HepG2 (cell line): ENCODE data around the gene ACBD5. TPM values are rescaled to one million over a fixed set of nuclear protein-coding genes. Genes with fewer than 3 reads are reported as not detected.

Experiments
- FIP1L1 ChIP-seq: fragments of 200-400 bp; formaldehyde crosslinking; IDR thresholded peaks from 2 replicates; pipeline ENCODE4 v1.6.1; 2018; ENCODE audit warnings: low read depth, mild to moderate bottlenecking, low read length, moderate library complexity, borderline replicate concordance; ENCODE audit not compliant: insufficient read depth
- KAT7 ChIP-seq: IDR thresholded peaks from 2 replicates; pipeline ENCODE4 v1.6.1; 2018; ENCODE audit warnings: borderline replicate concordance, missing compliant biosample characterization
- LCORL ChIP-seq, 2 experiments: fragments of 450-650 bp in 1 of 2; sonication (generic) in 1 of 2; formaldehyde crosslinking in 1 of 2; IDR thresholded peaks; 2 replicates each; pipeline versions ENCODE4 v1.5.0 to v1.6.1; 2017 to 2020; ENCODE audit warnings: antibody characterized with exemption in 1 of 2, missing genetic modification reagents in 1 of 2
- PHF20 ChIP-seq: sonication (generic); formaldehyde crosslinking; IDR thresholded peaks from 2 replicates; pipeline ENCODE4 v1.5.0; 2020; ENCODE audit warnings: mild to moderate bottlenecking, missing genetic modification reagents
- REPIN1 ChIP-seq: sonication (generic); formaldehyde crosslinking; IDR thresholded peaks from 2 replicates; pipeline ENCODE4 v1.8.0; 2022; ENCODE audit warnings: missing genetic modification reagents, low read depth, mild to moderate bottlenecking, borderline replicate concordance
- SIX1 ChIP-seq: sonication (generic); formaldehyde crosslinking; IDR thresholded peaks from 2 replicates; pipeline ENCODE4 v1.4.0; 2020; ENCODE audit warnings: missing genetic modification reagents, borderline replicate concordance
- SIX4 ChIP-seq: sonication (generic); formaldehyde crosslinking; IDR thresholded peaks from 2 replicates; pipeline ENCODE4 v1.4.0; 2020; ENCODE audit warnings: missing genetic modification reagents
- U2AF2 ChIP-seq: fragments of 200-400 bp; formaldehyde crosslinking; IDR thresholded peaks from 2 replicates; pipeline ENCODE4 v1.6.1; 2017; ENCODE audit warnings: low read depth, mild to moderate bottlenecking, low read length
- ZNF343 ChIP-seq: sonication (generic); formaldehyde crosslinking; IDR thresholded peaks from 2 replicates; pipeline ENCODE4 v1.4.0; 2020; ENCODE audit warnings: mild to moderate bottlenecking, missing genetic modification reagents
- ZNF556 ChIP-seq: sonication (generic); formaldehyde crosslinking; IDR thresholded peaks from 2 replicates; pipeline ENCODE4 v1.4.0; 2020; ENCODE audit warnings: mild to moderate bottlenecking, missing genetic modification reagents, borderline replicate concordance
- ZNF7 ChIP-seq: IDR thresholded peaks from 2 replicates; pipeline ENCODE4 v1.6.1; 2016; ENCODE audit warnings: missing biosample characterization, missing genetic modification reagents
- ZNF724P ChIP-seq: sonication (generic); formaldehyde crosslinking; IDR thresholded peaks from 2 replicates; pipeline ENCODE4 v1.8.0; 2022; ENCODE audit warnings: missing genetic modification reagents, borderline replicate concordance
- polyA plus RNA-seq, 8 experiments: library from polyadenylated mRNA; depleted of rRNA in 3 of 8; stranded (reverse) in 7 of 8; unstranded in 1 of 8; fragments of >200 nt; fragmentation: Illumina TruSeq in 4 of 8; extraction: Trizol in 4 of 8; gene quantifications; 2 replicates each; pipeline versions ENCODE4 v1.2.1 to v1.2.3, GENCODE V29; 2011 to 2016; ENCODE audit warnings: low read depth in 4 of 8, missing spikeins in 1 of 8, mixed read lengths in 1 of 8; ENCODE audit not compliant: insufficient read depth in 1 of 8
- total RNA-seq, 5 experiments: library from RNA; depleted of rRNA; stranded (reverse); fragments of >200 nt; fragmentation: Illumina TruSeq; extraction: Trizol; gene quantifications; 2 replicates each; pipeline ENCODE4 v1.2.3, GENCODE V29; 2016; ENCODE audit warnings: low read depth in 1 of 5
- TF ChIP-seq, protein P1 (sequence below): sonication (generic); formaldehyde crosslinking; IDR thresholded peaks from 2 replicates; pipeline ENCODE4 v1.9.0; 2021; ENCODE audit warnings: mild to moderate bottlenecking, missing genetic modification reagents
- TF ChIP-seq, protein P2 (sequence below): sonication (generic); formaldehyde crosslinking; IDR thresholded peaks from 2 replicates; pipeline ENCODE4 v1.5.0; 2020; ENCODE audit warnings: missing genetic modification reagents
- TF ChIP-seq, protein P3 (sequence below): sonication (generic); formaldehyde crosslinking; conservative IDR thresholded peaks from 2 replicates; pipeline ENCODE4 v1.4.0; 2020; ENCODE audit warnings: missing genetic modification reagents
- TF ChIP-seq, protein P4 (sequence below): sonication (generic); formaldehyde crosslinking; IDR thresholded peaks from 2 replicates; pipeline ENCODE4 v1.9.0; 2021; ENCODE audit warnings: missing genetic modification reagents, mild to moderate bottlenecking, borderline replicate concordance
- TF ChIP-seq, protein P5 (sequence below): IDR thresholded peaks from 2 replicates; pipeline ENCODE4 v1.6.1; 2016; ENCODE audit warnings: missing biosample characterization, missing genetic modification reagents, low read depth

ACBD5 gene
- total and polyA plus RNA-seq, 2 of the 13 experiments (the other 11 are each of a cell fraction or from before 2014, with no cell fraction given) = 10.3 to 14.8 TPM

DNA sequence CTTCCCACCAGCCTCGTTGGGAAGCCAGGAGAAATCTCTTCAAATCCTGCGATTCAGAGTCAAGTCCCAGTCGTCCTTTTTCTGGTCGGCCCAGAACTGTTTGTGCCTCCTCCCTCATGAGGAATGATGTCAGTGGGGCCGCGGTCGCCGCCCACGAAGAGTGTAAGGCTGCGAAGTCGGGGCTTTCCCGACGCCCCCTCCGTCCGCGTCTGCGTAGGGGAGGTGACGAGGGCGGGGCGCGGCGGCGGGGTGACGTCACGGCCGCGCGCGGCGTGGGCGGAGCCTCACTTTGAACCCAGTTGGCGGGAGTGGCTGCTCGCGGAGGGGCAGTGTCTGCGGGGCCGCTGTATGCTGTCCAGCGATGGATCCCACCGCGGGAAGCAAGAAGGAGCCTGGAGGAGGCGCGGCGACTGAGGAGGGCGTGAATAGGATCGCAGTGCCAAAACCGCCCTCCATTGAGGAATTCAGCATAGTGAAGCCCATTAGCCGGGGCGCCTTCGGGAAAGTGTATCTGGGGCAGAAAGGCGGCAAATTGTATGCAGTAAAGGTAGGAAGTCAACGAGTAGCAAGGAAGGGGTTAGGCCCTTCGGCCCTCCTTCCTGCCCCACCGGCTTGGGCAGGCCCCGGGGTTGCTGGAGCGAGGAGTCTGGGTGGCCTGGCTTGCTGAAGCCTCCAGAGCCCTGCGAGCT, 85.4 kb downstream of the ACBD5 start, which contains the start of gene MASTL (continued):
- TF ChIP-seq, protein P1, sequence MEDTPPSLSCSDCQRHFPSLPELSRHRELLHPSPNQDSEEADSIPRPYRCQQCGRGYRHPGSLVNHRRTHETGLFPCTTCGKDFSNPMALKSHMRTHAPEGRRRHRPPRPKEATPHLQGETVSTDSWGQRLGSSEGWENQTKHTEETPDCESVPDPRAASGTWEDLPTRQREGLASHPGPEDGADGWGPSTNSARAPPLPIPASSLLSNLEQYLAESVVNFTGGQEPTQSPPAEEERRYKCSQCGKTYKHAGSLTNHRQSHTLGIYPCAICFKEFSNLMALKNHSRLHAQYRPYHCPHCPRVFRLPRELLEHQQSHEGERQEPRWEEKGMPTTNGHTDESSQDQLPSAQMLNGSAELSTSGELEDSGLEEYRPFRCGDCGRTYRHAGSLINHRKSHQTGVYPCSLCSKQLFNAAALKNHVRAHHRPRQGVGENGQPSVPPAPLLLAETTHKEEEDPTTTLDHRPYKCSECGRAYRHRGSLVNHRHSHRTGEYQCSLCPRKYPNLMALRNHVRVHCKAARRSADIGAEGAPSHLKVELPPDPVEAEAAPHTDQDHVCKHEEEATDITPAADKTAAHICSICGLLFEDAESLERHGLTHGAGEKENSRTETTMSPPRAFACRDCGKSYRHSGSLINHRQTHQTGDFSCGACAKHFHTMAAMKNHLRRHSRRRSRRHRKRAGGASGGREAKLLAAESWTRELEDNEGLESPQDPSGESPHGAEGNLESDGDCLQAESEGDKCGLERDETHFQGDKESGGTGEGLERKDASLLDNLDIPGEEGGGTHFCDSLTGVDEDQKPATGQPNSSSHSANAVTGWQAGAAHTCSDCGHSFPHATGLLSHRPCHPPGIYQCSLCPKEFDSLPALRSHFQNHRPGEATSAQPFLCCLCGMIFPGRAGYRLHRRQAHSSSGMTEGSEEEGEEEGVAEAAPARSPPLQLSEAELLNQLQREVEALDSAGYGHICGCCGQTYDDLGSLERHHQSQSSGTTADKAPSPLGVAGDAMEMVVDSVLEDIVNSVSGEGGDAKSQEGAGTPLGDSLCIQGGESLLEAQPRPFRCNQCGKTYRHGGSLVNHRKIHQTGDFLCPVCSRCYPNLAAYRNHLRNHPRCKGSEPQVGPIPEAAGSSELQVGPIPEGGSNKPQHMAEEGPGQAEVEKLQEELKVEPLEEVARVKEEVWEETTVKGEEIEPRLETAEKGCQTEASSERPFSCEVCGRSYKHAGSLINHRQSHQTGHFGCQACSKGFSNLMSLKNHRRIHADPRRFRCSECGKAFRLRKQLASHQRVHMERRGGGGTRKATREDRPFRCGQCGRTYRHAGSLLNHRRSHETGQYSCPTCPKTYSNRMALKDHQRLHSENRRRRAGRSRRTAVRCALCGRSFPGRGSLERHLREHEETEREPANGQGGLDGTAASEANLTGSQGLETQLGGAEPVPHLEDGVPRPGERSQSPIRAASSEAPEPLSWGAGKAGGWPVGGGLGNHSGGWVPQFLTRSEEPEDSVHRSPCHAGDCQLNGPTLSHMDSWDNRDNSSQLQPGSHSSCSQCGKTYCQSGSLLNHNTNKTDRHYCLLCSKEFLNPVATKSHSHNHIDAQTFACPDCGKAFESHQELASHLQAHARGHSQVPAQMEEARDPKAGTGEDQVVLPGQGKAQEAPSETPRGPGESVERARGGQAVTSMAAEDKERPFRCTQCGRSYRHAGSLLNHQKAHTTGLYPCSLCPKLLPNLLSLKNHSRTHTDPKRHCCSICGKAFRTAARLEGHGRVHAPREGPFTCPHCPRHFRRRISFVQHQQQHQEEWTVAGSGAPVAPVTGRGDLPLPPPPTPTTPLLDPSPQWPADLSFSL (CRISPR knock-in tag) = no peak
- no peak for TF ChIP-seq PHF20 (CRISPR knock-in tag)
- no peak for TF ChIP-seq FIP1L1
- TF ChIP-seq, protein P2, sequence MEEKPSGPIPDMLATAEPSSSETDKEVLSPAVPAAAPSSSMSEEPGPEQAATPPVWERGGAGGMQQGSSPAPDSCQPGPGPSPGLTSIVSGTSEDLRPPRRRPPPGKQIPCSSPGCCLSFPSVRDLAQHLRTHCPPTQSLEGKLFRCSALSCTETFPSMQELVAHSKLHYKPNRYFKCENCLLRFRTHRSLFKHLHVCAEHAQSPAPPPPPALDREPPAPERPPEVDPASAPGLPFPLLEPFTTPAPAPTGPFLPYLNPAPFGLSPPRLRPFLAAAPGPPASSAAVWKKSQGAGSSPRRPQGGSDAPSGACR (CRISPR knock-in tag) = peak; percentile 31; the same call in 1 of the 2 replicates
- TF ChIP-seq, protein P3, sequence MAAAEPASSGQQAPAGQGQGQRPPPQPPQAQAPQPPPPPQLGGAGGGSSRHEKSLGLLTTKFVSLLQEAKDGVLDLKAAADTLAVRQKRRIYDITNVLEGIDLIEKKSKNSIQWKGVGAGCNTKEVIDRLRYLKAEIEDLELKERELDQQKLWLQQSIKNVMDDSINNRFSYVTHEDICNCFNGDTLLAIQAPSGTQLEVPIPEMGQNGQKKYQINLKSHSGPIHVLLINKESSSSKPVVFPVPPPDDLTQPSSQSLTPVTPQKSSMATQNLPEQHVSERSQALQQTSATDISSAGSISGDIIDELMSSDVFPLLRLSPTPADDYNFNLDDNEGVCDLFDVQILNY (CRISPR knock-in tag) = peak; percentile 98
- no peak for TF ChIP-seq U2AF2
- TF ChIP-seq, protein P4, sequence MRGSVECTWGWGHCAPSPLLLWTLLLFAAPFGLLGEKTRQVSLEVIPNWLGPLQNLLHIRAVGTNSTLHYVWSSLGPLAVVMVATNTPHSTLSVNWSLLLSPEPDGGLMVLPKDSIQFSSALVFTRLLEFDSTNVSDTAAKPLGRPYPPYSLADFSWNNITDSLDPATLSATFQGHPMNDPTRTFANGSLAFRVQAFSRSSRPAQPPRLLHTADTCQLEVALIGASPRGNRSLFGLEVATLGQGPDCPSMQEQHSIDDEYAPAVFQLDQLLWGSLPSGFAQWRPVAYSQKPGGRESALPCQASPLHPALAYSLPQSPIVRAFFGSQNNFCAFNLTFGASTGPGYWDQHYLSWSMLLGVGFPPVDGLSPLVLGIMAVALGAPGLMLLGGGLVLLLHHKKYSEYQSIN (CRISPR knock-in tag) = no peak
- TF ChIP-seq ZNF724P (CRISPR knock-in tag) = no peak
- TF ChIP-seq LCORL (IDR thresholded peaks at IDR 0.05) = no peak
- no peak for TF ChIP-seq LCORL (CRISPR knock-in tag; IDR thresholded peaks at IDR 0.05)
- TF ChIP-seq, protein P5, sequence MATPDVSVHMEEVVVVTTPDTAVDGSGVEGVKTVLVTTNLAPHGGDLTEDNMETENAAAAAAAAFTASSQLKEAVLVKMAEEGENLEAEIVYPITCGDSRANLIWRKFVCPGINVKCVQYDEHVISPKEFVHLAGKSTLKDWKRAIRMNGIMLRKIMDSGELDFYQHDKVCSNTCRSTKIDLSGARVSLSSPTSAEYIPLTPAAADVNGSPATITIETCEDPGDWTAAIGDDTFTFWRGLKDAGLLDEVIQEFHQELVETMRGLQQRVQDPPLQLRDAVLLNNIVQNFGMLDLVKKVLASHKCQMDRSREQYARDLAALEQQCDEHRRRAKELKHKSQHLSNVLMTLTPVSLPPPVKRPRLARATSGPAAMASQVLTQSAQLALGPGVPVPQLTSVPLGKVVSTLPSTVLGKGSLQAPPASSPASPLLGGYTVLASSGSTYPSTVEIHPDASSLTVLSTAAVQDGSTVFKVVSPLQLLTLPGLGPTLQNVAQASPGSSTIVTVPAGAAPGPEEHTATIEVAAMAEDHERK (CRISPR knock-in tag) = peak; percentile 96
- 0 out of 2 replicates have a peak, but pooled peaks have one; percentile 56 for TF ChIP-seq REPIN1
- peak; percentile 36; the same call in 1 of the 2 replicates for TF ChIP-seq ZNF556 (CRISPR knock-in tag)
- no peak for TF ChIP-seq ZNF7 (CRISPR knock-in tag)
- peak; percentile 47; the same call in 1 of the 2 replicates for TF ChIP-seq ZNF343 (CRISPR knock-in tag)
- no peak for TF ChIP-seq SIX1 (CRISPR knock-in tag)
- TF ChIP-seq KAT7 (CRISPR knock-in tag) = no peak
- TF ChIP-seq SIX4 (CRISPR knock-in tag) = peak; percentile 38; the same call in 1 of the 2 replicates
